Measurements from ENCODE around the gene NFIB. TPM values are rescaled to one million over a fixed set of nuclear protein-coding genes. Genes with fewer than 3 reads are reported as not detected.

NFIB gene
- total RNA-seq, 2 experiments from 2014 or later, result not detected

GRCh38 chr9:14349146-14349446 is 35.2 kb upstream of the NFIB start:
- no peak for DNase-seq
- Mint-ChIP-seq H3K27me3 (peaks cover 56% of the 10 kb centered on the region), H3K36me3 (ENCODE audit: low read depth) (no peaks in the 10 kb centered on the region), H3K4me1 (no peaks in the 10 kb centered on the region), H3K4me3 (no peak overlapping the region), H3K27ac (no peak overlapping the region), H3K9me3 (no peaks in the 10 kb centered on the region)
- ChIA-PET POLR2A (no interaction called here), CTCF (no interaction called here)

GRCh38 chr9:14348373-14349145 is 34.6 kb upstream of the NFIB start:
- Mint-ChIP-seq H3K27ac (no peak overlapping the region), H3K27me3 (peaks cover 55% of the 10 kb centered on the region), H3K9me3 (no peaks in the 10 kb centered on the region), H3K4me3 (no peak overlapping the region), H3K36me3 (ENCODE audit: low read depth) (no peaks in the 10 kb centered on the region), H3K4me1 (no peaks in the 10 kb centered on the region)
- ChIA-PET POLR2A (no interaction called here), CTCF (no interaction called here)
- no peak for DNase-seq

- no peak overlapping the region for H3K27ac Mint-ChIP-seq
- DNase-seq, result no peak
- H3K4me3 Mint-ChIP-seq, result no peak overlapping the region
- ChIA-PET POLR2A (no interaction called here), CTCF (no interaction called here)
- H3K27me3 Mint-ChIP-seq, result peaks cover 52% of the 10 kb centered on the region
- no peaks in the 10 kb centered on the region for H3K9me3 Mint-ChIP-seq
- no peaks in the 10 kb centered on the region for H3K4me1 Mint-ChIP-seq
- H3K36me3 Mint-ChIP-seq (ENCODE audit: low read depth), result no peaks in the 10 kb centered on the region
These were observed 34.1 kb upstream of the NFIB start for GRCh38 chr9:14348123-14348372.

GRCh38 chr9:14347406-14348122 is 33.6 kb upstream of the NFIB start:
- Mint-ChIP-seq H3K27me3 (peaks cover 48% of the 10 kb centered on the region), H3K4me1 (no peaks in the 10 kb centered on the region), H3K36me3 (ENCODE audit: low read depth) (no peaks in the 10 kb centered on the region), H3K4me3 (no peak overlapping the region), H3K9me3 (no peaks in the 10 kb centered on the region), H3K27ac (no peak overlapping the region)
- CTCF ChIA-PET, result no interaction called here
- DNase-seq, result no peak
- POLR2A ChIA-PET, result no interaction called here

- CTCF ChIA-PET, result no interaction called here
- H3K9me3 Mint-ChIP-seq, result no peaks in the 10 kb centered on the region
- no peak overlapping the region for H3K27ac Mint-ChIP-seq
- peaks cover 48% of the 10 kb centered on the region for H3K27me3 Mint-ChIP-seq
- no peak for DNase-seq
- no peaks in the 10 kb centered on the region for H3K36me3 Mint-ChIP-seq (ENCODE audit: low read depth)
- POLR2A ChIA-PET, result no interaction called here
- no peaks in the 10 kb centered on the region for H3K4me1 Mint-ChIP-seq
- H3K4me3 Mint-ChIP-seq, result no peak overlapping the region
These were observed 33.0 kb upstream of the NFIB start for GRCh38 chr9:14346811-14347405.

GRCh38 chr9:14346231-14346791 is 32.4 kb upstream of the NFIB start:
- Mint-ChIP-seq H3K27me3 (peaks cover 47% of the 10 kb centered on the region), H3K27ac (no peak overlapping the region), H3K36me3 (ENCODE audit: low read depth) (no peaks in the 10 kb centered on the region), H3K4me3 (no peak overlapping the region), H3K4me1 (no peaks in the 10 kb centered on the region), H3K9me3 (no peaks in the 10 kb centered on the region)
- no peak for DNase-seq
- ChIA-PET CTCF (no interaction called here), POLR2A (no interaction called here)

- no peak for DNase-seq
- ChIA-PET CTCF (no interaction called here), POLR2A (no interaction called here)
- no peaks in the 10 kb centered on the region for H3K36me3 Mint-ChIP-seq (ENCODE audit: low read depth)
- no peaks in the 10 kb centered on the region for H3K4me1 Mint-ChIP-seq
- no peak overlapping the region for H3K27ac Mint-ChIP-seq
- H3K9me3 Mint-ChIP-seq, result no peaks in the 10 kb centered on the region
- H3K4me3 Mint-ChIP-seq, result no peak overlapping the region
- peaks cover 42% of the 10 kb centered on the region for H3K27me3 Mint-ChIP-seq
These were observed 31.7 kb upstream of the NFIB start for GRCh38 chr9:14345354-14346230.

GRCh38 chr9:14344941-14345353 is 31.0 kb upstream of the NFIB start:
- Mint-ChIP-seq H3K27ac (no peak overlapping the region), H3K27me3 (peaks cover 37% of the 10 kb centered on the region), H3K4me1 (no peaks in the 10 kb centered on the region), H3K4me3 (no peak overlapping the region), H3K36me3 (ENCODE audit: low read depth) (no peaks in the 10 kb centered on the region), H3K9me3 (no peaks in the 10 kb centered on the region)
- POLR2A ChIA-PET, result no interaction called here
- DNase-seq, result no peak
- CTCF ChIA-PET, result interaction anchor here (1.4 kb wide), 1 partner anchor 9 kb away, joined by 3 read pairs; no protein-coding TSS in a partner anchor

- no peaks in the 10 kb centered on the region for H3K9me3 Mint-ChIP-seq
- ChIA-PET CTCF (interaction anchor here (1.4 kb wide), 1 partner anchor 10 kb away, joined by 3 read pairs; no protein-coding TSS in a partner anchor), POLR2A (no interaction called here)
- no peak overlapping the region for H3K4me3 Mint-ChIP-seq
- no peaks in the 10 kb centered on the region for H3K4me1 Mint-ChIP-seq
- no peak overlapping the region for H3K27ac Mint-ChIP-seq
- H3K27me3 Mint-ChIP-seq, result peaks cover 32% of the 10 kb centered on the region
- H3K36me3 Mint-ChIP-seq (ENCODE audit: low read depth), result no peaks in the 10 kb centered on the region
- no peak for DNase-seq
These were observed 30.1 kb upstream of the NFIB start for GRCh38 chr9:14344053-14344524.

GRCh38 chr9:14343261-14344031 is 29.5 kb upstream of the NFIB start:
- no peaks in the 10 kb centered on the region for H3K36me3 Mint-ChIP-seq (ENCODE audit: low read depth)
- CTCF ChIA-PET, result interaction anchor here (1.4 kb wide), 1 partner anchor 10 kb away, joined by 3 read pairs; no protein-coding TSS in a partner anchor
- peaks cover 25% of the 10 kb centered on the region for H3K27me3 Mint-ChIP-seq
- POLR2A ChIA-PET, result no interaction called here
- no peaks in the 10 kb centered on the region for H3K4me1 Mint-ChIP-seq
- H3K4me3 Mint-ChIP-seq, result no peak overlapping the region
- no peak for DNase-seq
- H3K9me3 Mint-ChIP-seq, result no peaks in the 10 kb centered on the region
- H3K27ac Mint-ChIP-seq, result no peak overlapping the region

- no peak for DNase-seq
- no peaks in the 10 kb centered on the region for H3K36me3 Mint-ChIP-seq (ENCODE audit: low read depth)
- H3K4me1 Mint-ChIP-seq, result no peaks in the 10 kb centered on the region
- POLR2A ChIA-PET, result no interaction called here
- no peak overlapping the region for H3K4me3 Mint-ChIP-seq
- CTCF ChIA-PET, result no interaction called here
- H3K27me3 Mint-ChIP-seq, result peaks cover 18% of the 10 kb centered on the region
- H3K9me3 Mint-ChIP-seq, result no peaks in the 10 kb centered on the region
- no peak overlapping the region for H3K27ac Mint-ChIP-seq
These were observed 28.8 kb upstream of the NFIB start for GRCh38 chr9:14342736-14343135.

GRCh38 chr9:14341437-14342122 is 27.6 kb upstream of the NFIB start:
- no peak overlapping the region for H3K27ac Mint-ChIP-seq
- no peak overlapping the region for H3K4me3 Mint-ChIP-seq
- no peaks in the 10 kb centered on the region for H3K36me3 Mint-ChIP-seq (ENCODE audit: low read depth)
- ChIA-PET CTCF (no interaction called here), POLR2A (no interaction called here)
- no peaks in the 10 kb centered on the region for H3K4me1 Mint-ChIP-seq
- no peak for DNase-seq
- H3K27me3 Mint-ChIP-seq, result peaks cover 12% of the 10 kb centered on the region
- H3K9me3 Mint-ChIP-seq, result no peaks in the 10 kb centered on the region

Measured in activated CD4-positive, alpha-beta memory T cell treated with anti-CD3 and anti-CD28 coated beads, Interleukin-2, amount 10 ng/mL, durations not matched to agents 7 days and 5 days (primary cell).